GM19467 (cell line): ENCODE measurements around the gene SVBP.
"Not testable (repeated sequence)": the region's sequence is repeated elsewhere in the genome, so short reads cannot be mapped to it uniquely, and the experiment has no call there.

Experiments
- ATAC-seq: cut with Tn5 transposase; IDR thresholded peaks from one replicate; pipeline ENCODE4 v1.9.1; 2021; ENCODE audit warnings: mild to moderate bottlenecking, moderate library complexity; ENCODE audit not compliant: unreplicated experiment

Gene SVBP

GRCh38 chr1:42841440-42842147 is 24.4 kb upstream of the SVBP start:
- no peak for ATAC-seq

GRCh38 chr1:42841010-42841409 is 23.8 kb upstream of the SVBP start:
- no peak for ATAC-seq

- ATAC-seq: no peak
These were observed 21.4 kb upstream of the SVBP start for GRCh38 chr1:42838482-42839190.

DNA sequence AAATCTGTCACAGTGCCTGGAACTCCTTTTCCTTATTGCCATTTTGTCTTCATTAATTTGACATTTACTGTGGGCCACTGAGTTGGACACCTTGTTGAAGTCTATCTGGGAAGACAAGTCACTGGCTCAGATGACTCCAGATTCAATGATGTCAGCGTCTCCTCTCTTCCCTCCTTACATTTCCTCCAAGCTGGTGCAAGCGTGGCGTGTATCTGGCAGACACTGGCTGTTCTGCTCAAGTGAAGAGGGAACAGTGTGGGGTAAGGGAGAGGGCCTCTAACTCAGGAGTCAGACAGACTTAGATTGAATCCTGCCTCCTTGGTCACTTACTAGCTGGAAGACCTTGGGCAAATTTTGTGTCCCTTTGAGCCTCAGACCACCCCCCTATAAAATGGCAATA is 20.5 kb upstream of the SVBP start:
- no peak for ATAC-seq

- no peak for ATAC-seq
These were observed 18.2 kb upstream of the SVBP start for GRCh38 chr1:42835422-42835821.

GRCh38 chr1:42834803-42835202 is 17.6 kb upstream of the SVBP start:
- ATAC-seq: no peak

DNA sequence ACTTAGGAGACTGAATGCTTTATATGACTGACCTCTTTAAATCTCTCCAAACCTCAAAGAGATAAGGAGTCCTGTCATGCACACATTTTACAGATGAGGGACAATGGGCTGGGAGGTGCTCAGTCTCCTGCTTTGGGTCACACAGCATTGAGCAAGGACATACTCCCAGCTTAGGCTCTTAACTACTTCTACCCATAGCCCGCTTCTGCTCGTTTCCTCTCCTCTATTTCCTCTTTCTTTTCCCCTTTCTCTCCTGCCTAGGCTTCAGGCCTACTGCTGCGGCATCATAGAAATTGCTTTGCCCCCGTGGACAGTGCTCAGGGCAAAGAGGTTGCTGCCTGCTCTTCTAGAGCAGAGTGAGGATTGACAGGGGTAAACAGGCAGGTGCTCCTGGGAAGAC is 16.8 kb upstream of the SVBP start:
- ATAC-seq: no peak

GRCh38 chr1:42832641-42833240 is 15.5 kb upstream of the SVBP start:
- ATAC-seq: no peak

DNA sequence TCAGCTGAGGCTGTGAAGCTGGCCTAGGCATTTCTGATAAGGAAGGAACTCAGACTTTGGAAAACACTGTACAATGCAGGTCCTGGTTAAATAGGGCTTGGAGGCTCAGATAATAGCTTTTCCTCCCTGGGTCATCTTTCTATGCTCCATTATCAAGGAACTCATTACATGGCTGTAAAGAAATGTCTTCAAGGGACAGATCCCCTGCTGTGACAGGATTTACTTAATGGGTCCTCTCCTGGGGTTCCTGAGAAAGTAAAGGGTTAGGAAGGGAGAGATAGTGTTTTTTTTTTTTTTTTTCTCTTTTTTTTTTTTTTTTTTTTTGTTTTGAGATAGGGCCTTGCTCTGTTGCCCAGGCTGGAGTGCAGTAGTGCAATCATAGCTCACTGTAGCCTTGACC is 14.1 kb upstream of the SVBP start:
- no peak for ATAC-seq

GRCh38 chr1:42830631-42831030 is 13.4 kb upstream of the SVBP start:
- ATAC-seq: no peak

- no peak for ATAC-seq
These were observed 8.0 kb upstream of the SVBP start for GRCh38 chr1:42825036-42825851.

DNA sequence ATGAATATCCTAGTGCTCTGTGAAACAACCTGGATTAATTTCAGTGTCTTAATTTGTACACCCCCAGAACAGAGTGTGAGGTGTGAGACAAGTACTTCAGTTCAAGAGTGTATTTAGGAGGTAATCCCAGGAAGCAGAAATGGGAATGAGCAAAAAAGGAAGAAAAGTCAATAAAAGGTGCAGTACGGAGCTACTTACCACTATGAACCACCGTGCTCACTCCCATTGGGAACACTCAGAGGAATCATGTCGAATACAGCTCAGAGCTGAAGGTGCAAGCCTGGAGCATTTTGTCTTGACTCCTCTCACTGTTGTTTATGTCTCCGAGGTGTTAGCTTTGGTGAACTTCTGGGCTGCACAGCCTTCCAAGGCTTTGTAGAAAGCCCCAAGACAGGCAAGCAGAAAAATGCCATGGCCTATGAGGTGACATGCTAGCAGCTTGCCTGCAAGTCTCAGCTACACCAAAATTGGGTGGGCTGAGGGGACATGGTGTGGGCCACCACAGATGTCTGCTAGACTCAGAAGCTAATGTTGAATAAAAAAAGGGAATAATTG is 7.4 kb upstream of the SVBP start:
- no peak for ATAC-seq

GRCh38 chr1:42822800-42823392 is 5.7 kb upstream of the SVBP start:
- ATAC-seq: no peak

- no peak for ATAC-seq
These were observed 4.5 kb upstream of the SVBP start for GRCh38 chr1:42821690-42822089.

DNA sequence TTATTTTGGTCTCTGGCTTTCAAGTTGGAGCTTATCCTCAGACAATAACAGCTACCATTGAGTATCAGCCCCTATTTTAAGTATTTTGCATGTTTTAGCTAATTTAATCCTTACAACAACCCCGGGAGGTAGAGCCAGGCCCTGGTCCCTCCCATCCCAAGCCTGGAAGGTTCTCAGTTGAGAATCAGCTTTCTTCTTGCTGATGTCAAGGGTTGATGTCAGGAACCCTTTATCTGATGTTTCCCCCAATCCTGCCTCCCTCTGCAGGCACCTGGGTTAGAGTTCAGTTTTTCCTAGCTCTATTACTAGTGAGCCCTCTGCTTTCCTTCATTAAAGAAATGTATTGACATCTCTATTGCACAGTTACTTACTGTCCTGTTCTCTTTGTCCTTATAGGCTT is 3.6 kb upstream of the SVBP start:
- no peak for ATAC-seq

GRCh38 chr1:42817976-42818375 is 779 bp upstream of the SVBP start:
- ATAC-seq: no peak

DNA sequence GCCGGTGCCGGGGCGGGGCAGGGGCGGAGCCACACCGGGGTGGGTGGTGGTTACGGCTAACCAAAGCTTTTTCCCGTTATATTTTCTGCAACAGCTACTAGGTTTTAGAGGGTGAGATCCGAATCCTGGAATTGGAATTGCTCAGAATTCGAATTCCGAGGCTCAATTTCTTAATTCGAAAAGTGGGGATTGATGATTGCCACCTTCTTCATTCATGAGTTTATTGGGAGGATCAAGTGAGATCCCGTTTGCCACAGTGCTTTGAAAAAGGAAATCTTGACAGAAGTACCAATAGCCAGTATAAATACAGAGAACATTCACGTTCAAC is 207 bp upstream of the SVBP start:
- ATAC-seq: no peak

- no peak for ATAC-seq
These were observed 1.1 kb downstream of the SVBP start for GRCh38 chr1:42815941-42816584.

DNA sequence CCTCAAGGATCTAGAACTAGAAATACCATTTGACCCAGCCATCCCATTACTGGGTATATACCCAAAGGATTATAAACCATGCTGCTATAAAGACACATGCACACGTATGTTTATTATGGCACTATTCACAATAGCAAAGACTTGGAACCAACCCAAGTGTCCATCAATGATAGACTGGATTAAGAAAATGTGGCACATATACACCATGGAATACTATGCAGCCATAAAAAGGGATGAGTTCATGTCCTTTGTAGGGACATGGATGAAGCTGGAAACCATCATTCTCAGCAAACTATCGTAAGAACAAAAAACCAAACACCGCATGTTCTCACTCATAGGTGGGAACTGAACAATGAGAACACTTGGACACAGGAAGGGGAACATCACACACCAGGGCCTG is 2.4 kb downstream of the SVBP start:
- ATAC-seq: not testable (repeated sequence)

GRCh38 chr1:42807056-42807668 is 10.0 kb downstream of the SVBP start:
- no peak for ATAC-seq
